K562 (cell line): ENCODE results near the gene DNER.

Experiments used
- CTCF ChIP-seq, 3 experiments: IDR thresholded peaks in 2 of 3; conservative IDR thresholded peaks in 1 of 3; 2 replicates each; pipeline ENCODE4 v1.5.1; 2011 to 2012; ENCODE audit warnings: low read length in 3 of 3, mild to moderate bottlenecking in 3 of 3, control low read depth in 2 of 3, improper control_type of control experiment in 1 of 3, inconsistent platforms in 1 of 3, low read depth in 1 of 3, mixed read lengths in 1 of 3, moderate library complexity in 1 of 3; ENCODE audit not compliant: insufficient read depth in 2 of 3
- E2F3 ChIP-seq: fragments of 250-450 bp; sonication (Bioruptor Pico); IDR thresholded peaks from 2 replicates; pipeline ENCODE4 v1.4.0; 2020; ENCODE audit warnings: mild to moderate bottlenecking
- EP300 ChIP-seq: IDR thresholded peaks from 2 replicates; pipeline ENCODE4 v1.6.1; 2012; ENCODE audit warnings: low read length, improper control_type of control experiment
- ILF3 ChIP-seq: fragments of 450-650 bp; IDR thresholded peaks from 2 replicates; pipeline ENCODE4 v1.6.1; 2018; ENCODE audit warnings: antibody characterized with exemption, mild to moderate bottlenecking, moderate library complexity, borderline replicate concordance
- MGA ChIP-seq: fragments of 450-650 bp; IDR thresholded peaks from 2 replicates; pipeline ENCODE4 v1.6.1; 2016; ENCODE audit warnings: mild to moderate bottlenecking, moderate library complexity
- POLR2AphosphoS2 ChIP-seq: IDR thresholded peaks from 2 replicates; pipeline ENCODE4 v1.6.1; 2012; ENCODE audit warnings: low read length, improper control_type of control experiment
- RAD51 ChIP-seq: fragments of 450-650 bp; IDR thresholded peaks from 2 replicates; pipeline ENCODE4 v1.7.1; 2016; ENCODE audit warnings: low read depth, mild to moderate bottlenecking, borderline replicate concordance

DNA sequence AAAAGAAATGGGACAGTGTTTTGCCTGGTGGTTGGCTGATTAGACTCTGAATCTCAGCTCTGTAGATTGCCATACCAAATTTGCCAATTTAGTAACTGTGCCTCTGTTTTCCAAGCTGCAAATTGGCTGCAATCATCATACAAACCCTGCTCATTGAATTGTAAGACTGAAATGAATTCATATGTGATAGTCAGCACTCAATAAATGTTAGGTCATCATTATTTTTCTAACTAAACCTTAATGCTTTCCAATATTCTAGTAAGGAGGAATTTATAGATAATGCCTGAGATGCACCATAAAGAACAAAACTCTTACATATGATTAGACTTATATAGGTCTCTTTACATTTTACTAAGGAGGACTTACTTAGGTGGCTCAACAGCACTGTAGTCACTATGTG lies 85.3 kb downstream of the DNER start:
- TF ChIP-seq CTCF (IDR thresholded peaks at IDR 0.05 in 2 of 3, conservative IDR thresholded peaks at IDR 0.05 in 1 of 3; ENCODE audit: insufficient read depth in 2 of 3, low read depth in 1 of 3, low read length in 3 of 3) (no peak), MGA (no peak), E2F3 (CRISPR knock-in tag) (no peak), POLR2AphosphoS2 (no peak), ILF3 (no peak), RAD51 (no peak), EP300 (no peak)
